ENCODE measurements around the gene TRAPPC2L.

Gene TRAPPC2L

DNA sequence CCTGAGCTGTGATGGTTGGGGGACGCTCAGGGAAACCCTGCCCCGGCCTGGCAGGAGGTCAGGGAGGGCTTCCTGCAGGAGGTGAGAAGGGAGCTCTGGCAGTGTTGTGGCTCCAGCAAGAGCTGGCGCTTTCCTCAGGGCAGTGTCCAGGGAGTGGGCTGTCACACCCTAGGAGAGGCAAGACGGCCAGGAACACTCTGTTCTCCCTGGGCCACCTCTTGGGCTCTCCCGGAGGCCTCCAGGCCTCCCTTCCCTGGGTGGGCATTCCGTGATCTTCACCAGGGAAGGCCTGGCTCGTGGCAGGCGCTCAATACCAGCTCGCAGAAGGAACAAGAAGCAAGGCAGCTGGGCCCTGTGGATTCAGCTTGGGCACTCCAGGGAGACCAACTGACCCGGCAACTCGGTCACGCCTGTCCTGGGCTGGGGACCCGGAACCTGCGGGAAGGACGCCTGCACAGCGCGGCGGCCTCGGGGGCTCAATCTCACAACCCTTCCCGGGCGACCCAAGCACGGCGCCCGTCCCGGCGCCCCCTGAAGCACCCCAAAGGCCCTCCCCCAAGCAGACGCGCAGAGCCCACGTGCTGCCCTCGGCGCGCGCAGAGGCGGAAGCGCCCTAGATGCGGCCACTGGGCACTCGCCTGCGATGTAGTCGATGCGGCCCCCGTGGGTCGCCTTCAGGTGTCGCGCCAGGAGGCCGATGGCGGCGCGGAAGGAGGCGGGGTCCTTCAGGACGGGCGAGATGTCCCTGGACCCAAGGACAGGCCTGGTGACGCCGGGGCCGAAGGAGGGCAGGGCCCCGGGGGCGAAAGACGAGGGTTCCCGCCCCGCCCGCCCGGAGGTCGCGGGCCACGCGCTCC lies 45.8 kb upstream of the TRAPPC2L start:
- peak overlapping the region; percentile 98 for H3K27ac ChIP-seq

DNA sequence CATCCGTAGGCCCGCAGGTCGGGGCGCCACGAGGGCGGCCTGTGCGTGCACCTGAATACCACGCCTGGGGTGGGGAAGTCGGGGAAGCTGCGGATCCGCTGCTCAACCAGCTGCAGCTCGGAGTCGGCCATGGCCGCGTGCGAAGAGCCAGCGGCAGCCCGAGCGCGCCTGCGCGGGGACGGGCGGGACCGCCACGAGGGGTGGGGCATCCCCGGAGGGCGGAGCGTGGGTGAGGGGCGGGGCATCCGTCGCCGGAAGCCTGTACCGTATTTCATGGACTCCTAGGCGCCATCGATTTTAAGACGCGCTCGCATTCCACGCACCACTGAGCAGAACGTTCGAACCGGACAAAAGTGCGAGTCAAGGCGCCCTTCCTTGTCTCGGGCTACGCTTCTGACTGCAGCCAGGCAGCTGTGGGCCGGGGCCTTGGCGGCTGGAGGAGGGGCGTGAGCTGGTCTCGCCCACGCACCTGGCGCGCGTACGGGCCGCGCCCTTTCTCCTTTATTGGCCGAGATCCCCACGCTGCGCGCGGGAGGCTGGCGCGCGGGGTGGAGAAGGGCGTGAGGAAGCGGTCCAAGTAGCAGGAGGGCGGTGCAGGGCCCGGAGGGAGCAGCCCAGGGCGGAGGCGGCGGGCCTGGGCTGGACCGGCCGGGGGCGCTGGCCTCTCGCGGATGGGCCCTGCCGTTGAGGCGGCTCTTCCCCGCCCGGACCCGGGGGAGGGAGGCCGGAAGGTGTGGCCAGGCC lies 45.0 kb upstream of the TRAPPC2L start, which contains the start of gene APRT:
APRT (minus strand) TSS at position 160 of the 744 bp plus-strand sequence; CDS start at position 131, 29 bp downstream.
- peak; percentile 71 for TF ChIP-seq CTCF (conservative IDR thresholded peaks at IDR 0.05)
- TF ChIP-seq ZFX (IDR thresholded peaks at IDR 0.05) = no peak; the same call in 1 of the 2 replicates

More for the DNA sequence above, 45.8 kb upstream of the TRAPPC2L start:
- TF ChIP-seq ZFX (IDR thresholded peaks at IDR 0.05) (peak; percentile 42; the same call in 1 of the 2 replicates), CTCF (conservative IDR thresholded peaks at IDR 0.05) (no peak)

DNA sequence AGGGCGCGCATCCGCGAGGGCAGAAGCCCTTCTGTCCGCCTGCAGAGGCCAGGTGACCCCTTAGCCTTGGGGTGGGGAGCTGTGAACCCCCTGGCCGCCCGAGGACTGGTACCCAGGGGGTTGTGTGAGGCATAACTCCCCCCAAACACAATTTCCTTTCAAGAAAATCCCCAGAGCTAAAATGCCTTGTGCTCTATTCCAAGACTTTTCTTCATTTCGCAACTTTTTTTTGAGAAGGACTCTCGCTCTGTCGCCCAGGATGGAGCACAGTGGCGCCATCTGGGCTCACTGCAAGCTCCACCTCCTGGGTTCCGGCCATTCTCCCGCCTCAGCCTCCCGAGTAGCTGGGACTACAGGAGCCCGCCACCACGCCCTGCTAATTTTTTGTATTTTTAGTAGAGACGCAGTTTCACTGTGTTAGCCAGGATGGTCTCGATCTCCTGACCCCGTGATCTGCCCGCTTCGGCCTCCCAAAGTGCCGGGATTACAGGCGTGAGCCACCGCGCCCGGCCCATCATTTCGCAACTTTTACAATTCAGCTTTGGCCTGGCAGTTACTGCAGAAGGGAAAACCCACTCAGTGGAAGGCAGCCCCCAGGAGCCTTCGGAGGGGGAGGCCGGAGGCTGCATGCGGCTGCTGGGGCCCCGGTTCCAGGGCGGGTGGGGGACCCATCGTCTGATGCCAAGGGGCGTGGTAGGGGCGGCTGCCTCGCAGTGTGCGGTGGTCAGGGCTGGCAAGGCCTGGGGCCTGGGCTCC lies 44.2 kb upstream of the TRAPPC2L start:
- TF ChIP-seq ZFX (IDR thresholded peaks at IDR 0.05) = no peak
- TF ChIP-seq CTCF (conservative IDR thresholded peaks at IDR 0.05) = peak; percentile 50

More for the DNA sequence above, 45.0 kb upstream of the TRAPPC2L start, which contains the start of gene APRT:
- peak within 1 kb of the TSS; percentile 98 for H3K27ac ChIP-seq

DNA sequence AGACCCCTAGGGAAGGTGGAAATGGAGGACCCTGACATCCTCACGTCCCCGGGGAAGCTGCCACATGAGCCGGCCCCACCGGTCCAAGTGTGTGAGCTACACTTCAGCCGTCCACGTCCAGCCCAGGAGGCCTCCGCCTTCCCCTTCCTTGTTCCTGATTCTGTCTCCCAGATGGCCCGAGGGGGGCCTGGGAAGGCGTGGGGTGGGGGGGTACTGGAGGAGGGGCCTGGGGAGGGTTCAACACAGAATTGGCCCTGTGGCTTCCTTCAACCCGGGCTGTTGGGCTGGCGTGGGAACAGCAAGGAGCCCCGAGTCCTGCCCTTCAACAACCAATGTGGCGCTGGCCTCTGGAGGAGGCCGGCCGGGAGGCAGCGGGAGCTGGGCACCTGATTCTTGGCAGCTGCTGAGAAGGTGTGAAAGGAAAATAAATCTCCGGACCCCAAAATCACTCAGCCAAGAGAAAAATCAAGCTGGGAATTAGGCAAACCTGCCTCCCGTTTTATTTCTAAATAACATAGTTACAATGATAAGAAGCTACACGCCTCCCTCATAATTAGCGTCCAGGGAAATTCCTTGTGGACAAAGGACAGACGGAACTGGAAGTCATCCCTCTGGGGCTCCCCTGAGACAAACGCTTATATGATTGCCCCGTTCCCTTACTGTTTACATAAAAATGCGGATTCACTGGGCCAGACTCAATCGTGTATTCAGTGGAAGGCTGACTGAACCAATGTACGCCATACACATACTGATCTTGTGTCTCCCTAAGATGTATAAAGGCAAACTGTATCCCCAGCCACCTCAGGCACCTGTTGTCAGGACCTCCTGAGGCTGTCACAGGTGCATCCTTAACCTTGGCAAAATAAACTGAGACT lies 43.4 kb upstream of the TRAPPC2L start:
- no peak for TF ChIP-seq CTCF (conservative IDR thresholded peaks at IDR 0.05)
- no peak for TF ChIP-seq ZFX (IDR thresholded peaks at IDR 0.05)
- peak overlapping the region; percentile 98 for H3K27ac ChIP-seq

More for the DNA sequence above, 44.2 kb upstream of the TRAPPC2L start:
- H3K27ac ChIP-seq = peak overlapping the region; percentile 98

GRCh38 chr16:88814144-88814502 lies 42.8 kb upstream of the TRAPPC2L start:
- no peak overlapping the region for H3K27ac ChIP-seq
- no peak for TF ChIP-seq ZFX (IDR thresholded peaks at IDR 0.05)
- no peak for TF ChIP-seq CTCF (conservative IDR thresholded peaks at IDR 0.05)

DNA sequence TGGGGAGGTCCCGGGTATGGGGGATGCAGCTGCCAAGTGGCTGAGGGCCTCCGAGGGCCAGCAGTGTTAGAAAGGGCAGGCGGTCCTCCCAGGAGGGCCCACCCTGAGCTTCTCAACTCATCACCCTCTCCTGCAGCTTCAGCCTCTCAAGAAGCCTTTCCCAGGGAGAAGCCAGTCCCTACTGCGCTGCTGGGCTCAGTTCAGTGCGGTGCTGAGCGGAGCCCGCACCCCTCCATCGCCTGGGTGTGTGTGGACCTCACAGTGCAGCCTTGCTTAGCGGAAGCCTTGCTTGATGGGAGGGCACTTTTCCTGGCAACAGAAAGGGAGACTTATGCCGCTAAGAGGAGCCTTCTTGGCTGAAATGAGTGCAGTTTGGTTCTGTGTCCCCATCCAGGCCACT lies 41.7 kb upstream of the TRAPPC2L start:
- no peak overlapping the region for H3K27ac ChIP-seq
- no peak for TF ChIP-seq CTCF (conservative IDR thresholded peaks at IDR 0.05)
- TF ChIP-seq ZFX (IDR thresholded peaks at IDR 0.05) = no peak

Measured in C4-2B (cell line).